HG03064 (cell line): ENCODE data around the gene C4orf36.
"Not testable (repeated sequence)": the region's sequence is repeated elsewhere in the genome, so short reads cannot be mapped to it uniquely, and the experiment has no call there.

Experiments used
- ATAC-seq: cut with Tn5 transposase; IDR thresholded peaks from one replicate; pipeline ENCODE4 v1.9.1; 2021; ENCODE audit warnings: low read depth; ENCODE audit not compliant: unreplicated experiment

C4orf36 gene

DNA sequence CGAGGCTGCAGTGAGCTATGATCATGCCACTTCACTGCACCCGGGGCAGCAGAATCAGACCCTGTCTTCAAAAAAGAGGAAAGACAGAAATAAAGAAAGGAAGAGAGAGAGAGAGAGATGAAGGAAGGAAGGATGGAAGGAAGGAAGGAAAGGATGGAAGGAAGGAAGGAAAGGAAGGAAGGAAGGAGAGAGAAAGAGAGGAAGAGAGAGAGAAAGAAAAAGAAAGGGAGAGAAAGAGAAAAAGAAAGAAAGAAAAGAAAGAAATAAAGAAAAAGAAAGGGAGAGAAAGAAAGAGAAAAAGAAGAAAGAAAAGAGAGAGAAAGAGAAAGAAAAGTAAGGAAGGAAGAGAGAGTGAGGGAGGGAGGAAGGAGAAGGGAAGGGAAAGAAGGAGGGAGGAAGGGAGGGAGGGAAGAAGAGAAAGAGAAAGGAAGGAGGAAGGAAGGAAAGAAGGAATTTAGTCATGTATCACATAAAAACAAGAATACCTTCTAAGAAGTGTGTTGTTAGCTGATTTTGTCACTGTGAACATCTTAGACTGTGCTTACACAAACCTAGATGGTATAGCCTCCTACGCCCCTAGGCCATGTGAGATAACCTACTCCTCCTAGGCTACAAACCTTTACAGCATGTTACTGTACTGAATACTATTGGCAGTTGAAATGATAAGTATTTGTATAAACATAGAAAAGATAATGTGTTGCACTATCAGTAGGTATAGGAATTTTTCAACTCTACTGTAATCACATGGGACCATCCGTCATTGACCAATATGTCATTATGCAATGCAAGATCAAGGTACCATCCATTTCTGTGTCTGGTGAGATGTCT, 25.2 kb upstream of the C4orf36 start:
- ATAC-seq, result no peak

DNA sequence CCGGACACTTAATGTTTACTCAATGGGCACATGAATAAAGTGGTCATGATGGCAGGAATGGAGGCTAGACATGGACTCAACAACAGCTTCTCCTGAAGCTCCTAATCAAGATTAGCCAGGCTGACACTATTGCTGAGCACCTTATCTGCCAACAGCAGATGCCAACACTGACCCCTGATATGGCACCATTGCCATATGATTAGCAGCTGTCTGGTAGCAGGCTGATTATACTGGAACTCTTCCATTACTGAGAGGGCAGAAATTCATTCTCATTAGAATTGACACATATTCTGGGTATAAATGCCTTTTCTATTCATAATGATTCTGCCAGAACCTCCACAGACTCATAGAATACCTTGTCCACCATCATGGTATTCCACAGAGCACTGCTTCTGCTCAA, 24.2 kb upstream of the C4orf36 start:
- no peak for ATAC-seq

DNA sequence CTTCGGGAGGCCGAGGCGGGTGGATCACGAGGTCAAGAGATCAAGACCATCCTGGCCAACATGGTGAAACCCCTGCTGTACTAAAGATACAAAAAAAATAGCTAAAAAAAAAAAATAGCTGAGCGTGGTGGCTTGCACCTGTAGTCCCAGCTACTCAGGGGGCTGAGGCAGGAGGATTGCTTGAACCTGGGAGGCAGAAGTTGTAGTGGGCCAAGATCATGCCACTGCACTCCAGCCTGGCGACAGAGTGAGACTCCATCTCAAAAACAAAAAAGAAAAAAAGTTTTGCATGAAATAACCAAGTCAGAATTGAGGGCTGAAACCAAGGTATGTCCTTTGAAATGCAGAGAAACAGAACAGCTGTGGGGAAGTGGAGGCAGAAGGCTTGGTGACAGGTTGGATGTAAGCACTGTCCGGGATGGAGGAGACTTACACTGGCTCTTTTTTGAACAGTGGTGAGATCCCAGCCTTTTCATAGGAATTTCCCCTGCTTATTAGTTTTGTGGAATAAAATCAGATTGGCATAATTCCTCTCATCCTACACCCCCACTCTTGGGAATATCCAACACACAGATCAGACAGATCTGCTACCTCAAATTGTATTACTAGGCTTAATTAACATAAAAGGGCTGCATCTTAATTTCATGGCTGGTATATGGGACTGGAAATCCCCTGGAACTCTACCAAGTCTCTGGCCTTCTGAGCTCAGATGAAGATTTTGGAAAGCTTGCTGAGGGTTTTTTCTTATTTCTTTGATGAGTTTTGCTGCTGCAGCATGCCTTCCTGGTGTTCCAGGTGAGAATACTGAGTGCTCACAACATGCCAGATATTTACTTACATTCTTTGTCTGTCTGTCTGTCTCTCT, 18.8 kb upstream of the C4orf36 start:
- ATAC-seq, result no peak

DNA sequence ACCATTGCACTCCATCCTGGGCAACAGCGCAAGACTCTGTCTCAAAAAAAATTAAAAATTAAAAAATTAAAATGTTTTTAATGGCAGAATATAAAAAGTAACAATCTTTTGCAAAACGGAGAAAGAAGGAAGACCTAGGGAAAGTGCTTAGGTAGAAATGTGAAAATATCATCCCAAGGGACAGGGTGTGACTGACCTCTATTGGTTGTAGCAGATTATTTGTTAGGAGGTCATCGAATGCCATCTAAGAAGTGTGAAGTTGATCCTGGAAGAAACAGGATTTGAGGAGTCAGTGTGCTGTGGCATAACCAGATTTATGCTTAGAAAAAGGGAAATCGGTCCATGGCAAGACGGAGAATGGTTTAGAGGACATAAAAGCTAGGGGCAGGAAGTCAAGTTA, 18.1 kb upstream of the C4orf36 start:
- ATAC-seq, result no peak

DNA sequence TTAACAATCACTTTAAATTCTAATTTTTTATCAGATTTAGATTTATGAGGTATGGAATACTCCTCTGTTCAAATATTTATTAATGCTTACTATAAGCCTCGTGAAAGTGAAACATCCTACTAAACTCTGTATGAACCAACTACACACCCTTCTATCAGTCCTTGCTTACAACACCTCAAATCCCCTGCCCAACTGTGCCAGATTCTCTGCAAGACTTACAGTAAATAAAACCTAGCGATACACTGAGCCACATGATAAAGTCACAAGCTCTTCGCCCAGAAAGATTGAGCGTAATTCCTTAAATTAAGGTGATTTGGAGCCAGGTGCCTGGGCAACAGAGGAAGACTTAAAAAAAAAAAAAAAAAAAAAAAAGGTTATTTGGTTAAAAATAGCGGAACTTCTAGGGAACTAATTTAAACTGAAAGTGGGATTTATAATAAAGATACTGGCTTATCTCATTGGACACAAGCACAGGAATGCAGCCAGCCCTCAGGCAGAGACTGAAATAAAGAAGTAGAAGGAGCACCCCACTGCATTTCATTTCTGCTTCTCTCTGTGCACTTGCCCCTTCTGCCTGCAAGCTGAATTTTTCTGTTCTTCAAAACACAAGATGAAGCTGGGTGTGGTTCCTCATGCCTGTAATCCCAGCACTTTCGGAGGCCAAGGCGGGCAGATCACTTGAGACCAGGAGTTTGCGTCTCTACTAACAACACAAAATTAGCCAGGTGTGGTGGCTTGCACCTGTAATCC, 17.5 kb upstream of the C4orf36 start:
- no peak for ATAC-seq

DNA sequence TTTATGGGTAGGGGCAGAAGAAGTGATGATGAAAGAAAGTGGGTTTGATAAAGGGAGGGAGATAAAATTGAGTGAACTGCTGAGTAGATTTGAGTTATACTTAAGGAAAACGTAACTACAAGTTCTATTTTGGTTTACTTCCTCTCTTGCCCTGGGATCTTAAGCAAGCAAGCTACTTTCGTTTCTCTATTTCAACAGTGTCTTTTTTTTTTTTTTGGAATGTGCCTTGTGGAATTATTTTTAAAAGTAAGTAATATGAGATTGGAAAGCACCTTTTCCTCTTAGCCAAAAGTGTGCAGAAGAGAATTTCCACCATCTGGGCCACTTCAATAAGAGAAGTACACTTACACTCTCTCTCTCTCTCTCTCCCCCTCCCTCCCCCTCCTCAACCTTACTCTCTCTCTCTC, 16.0 kb upstream of the C4orf36 start:
- ATAC-seq, result no peak

DNA sequence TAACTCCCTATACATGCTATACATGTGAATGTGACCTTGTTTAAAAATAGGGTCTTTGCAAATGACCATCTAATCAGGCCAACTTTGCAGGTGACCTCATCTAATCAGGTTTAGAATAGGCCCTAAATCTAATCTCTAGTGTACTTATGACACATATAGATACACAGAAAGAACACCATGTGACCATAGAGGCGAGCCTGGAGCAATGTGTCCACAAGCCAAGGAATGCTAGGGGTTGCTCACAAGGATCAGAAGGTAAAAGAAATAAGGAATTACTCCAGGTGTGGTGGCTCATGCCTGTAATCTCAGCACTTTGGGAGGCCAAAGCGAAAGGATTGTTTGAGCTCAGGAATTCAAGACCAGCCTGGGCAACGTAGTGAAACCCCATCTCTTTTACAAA, 9.6 kb upstream of the C4orf36 start:
- no peak for ATAC-seq

DNA sequence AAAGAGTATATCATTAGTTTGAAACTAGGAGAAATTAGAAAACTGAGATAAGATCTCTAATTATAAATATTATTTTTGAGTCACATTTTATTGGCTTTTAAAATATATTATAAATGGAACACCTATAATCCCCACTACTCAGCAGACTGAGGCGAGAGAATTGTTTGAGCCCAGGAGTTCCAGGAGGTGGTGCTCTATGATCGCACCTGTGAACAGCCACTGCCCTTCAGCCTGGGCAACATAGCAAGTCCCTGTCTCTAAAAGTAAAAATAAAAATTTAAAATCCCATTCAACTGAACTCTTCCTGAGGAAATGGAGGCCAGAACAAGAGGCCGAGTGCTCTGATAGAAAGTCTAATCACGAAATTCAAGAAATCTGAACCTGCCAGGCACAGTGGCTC, 6.3 kb upstream of the C4orf36 start:
- ATAC-seq, result no peak

DNA sequence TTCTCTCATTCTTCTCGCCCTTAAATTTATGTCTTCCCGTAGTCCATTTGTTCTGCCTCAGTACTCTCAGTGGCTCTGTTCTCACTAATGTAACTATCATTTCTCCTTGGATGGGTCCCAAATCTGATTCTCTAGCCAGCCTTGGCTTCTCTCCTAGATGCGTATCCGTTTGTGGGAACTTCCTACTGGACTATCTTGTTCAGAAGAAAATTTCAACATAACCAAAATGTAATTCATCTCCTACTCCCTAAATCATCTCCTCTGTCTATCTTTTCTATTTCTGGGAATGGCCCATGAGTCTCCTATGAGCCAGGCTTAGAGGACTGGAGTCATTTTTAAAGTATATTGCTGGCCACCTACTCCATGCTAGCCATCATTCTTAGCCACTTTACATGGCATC, 4.4 kb upstream of the C4orf36 start:
- ATAC-seq, result no peak

DNA sequence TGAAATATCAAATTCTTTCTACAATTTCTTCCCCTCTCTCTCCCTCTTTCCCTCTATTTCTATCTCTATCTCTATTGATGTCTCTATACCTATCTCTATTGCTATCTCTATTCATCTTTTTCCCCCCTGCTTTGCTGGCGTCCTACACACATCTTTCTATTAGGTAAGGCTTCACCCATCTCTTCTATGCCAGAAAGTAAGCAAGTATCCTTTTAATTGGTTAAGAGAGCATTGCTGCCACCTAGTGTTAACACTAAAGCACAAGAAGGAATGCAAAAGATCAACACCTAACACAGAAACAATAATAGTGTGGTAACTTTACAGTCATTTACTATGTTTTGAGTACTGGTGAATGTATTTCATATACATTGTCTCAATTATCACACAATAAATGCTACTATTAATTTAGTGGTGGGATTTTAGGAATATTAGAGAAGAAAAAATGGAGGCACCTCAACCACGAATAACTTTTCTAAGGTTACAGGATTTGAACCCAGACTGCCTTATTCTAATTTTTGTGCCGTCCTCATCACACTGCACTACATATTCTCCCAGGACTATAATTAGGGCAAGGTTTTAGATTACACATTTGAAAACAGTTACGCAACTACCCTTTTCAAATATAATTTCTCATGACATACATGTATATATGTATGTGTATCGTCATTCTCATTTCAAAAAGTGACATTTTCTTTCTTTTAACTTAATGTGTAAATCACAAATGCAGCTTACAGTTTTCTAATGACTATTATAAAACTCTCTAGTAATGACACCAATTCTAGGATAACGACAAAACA, 3.7 kb upstream of the C4orf36 start:
- no peak for ATAC-seq

DNA sequence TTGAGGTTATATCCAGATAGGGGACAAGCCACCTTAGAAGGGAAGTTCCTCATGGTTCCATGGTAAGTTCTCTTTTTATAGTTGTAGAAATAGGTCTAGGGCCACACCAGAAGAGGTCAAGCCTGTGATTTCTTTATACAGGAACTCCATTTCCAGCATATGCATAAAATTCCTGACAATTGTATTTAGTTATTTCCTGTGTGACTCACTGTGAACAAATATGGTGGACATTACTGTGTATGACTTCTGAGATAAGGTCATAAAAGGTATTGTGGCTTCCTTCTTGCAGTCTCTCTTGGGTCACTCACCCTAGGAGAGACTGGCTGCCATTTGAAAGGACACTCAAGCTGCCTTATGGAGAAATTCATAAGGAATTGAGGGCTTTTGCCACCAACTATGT, 2.2 kb upstream of the C4orf36 start:
- no peak for ATAC-seq

DNA sequence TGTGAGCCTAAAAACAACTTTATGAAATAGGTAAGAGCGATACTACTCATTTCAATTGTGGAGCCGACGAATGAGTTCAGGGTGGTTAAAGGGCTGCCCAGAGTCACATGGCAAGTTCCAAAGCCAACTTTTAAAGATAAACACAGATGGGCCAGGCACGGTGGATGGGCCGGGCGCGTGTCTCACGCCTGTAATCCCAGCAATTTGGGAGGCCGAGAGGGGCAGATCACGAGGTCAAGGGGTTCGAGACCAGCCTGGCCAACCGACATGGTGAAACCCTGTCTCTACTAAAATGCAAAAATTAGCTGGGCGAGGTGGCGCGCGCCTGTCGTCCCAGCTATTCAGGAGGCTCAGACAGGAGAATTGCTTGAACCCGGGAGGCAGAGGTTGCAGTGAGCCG, 914 bp upstream of the C4orf36 start:
- ATAC-seq, result no peak

DNA sequence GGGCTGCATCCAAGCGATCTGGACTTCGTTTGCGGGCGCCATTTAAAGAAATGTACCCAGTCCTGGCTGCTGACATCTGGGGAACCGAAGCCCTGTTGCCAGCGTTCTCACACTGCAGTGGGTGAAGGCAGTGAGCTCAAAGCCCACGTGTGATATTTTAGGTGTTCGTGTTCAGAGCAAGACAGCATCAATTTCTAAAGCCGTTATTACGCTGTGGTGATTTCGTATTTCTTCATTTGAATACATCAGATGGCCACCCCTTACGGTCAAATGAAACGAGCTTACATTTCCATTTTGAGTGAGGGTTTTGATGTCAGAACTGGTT, 376 bp upstream of the C4orf36 start:
- ATAC-seq, result no peak

DNA sequence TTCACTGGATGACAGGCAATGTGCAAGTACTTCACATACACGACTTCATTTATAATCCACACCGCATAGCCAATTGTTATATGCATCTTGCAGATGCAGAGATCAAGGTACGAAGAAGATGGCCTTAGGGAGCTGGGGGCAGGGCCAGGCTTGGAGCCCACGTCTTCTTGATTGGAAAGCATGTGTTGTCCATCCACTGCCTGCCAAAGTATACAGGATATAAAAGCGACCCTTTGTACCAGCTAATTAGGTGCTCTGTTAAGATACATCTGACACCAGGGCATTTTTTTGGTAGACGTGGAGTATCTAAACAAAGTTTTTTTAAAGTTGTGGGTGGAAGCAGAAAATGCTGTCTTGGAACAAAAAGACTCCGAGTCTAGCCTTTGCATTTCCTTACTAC, 1.4 kb downstream of the C4orf36 start:
- no peak for ATAC-seq

DNA sequence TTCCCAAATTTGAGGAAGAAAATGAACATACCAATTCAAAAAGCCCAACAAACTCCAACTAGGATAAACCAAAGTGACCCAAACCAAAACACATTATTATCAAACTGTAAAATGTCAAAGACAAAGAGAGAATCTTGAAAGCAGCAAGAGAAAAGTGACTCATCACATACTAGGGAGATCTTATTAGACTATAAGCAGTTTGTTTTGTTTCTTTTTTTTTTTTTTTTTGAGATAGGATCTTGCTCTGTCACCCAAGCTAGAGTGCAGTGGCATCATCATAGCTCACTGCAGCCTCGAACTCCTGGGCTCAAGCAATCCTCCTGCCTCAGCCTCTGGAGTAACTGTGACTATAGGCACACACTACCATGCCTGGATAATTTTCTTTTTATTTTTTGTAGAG, 12.6 kb downstream of the C4orf36 start:
- no peak for ATAC-seq

DNA sequence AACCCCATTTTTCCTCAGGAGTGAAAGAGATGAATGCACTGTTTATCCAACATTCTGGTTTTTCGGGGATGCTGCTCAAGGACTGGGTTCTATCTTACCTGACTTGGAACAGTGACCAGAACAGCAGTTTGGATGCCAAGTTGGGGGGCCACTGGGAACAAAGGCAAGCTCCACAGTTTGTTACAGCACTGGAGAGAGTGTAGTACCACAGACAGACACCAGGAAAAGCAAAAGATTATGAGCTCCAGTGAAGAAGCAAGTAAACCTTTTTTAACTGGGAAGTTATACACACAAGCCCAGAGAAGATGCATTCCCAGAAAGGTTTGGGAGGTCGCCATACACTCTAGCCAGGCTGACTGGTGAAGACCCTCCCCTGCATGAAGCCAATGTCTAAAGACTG, 13.6 kb downstream of the C4orf36 start:
- no peak for ATAC-seq

DNA sequence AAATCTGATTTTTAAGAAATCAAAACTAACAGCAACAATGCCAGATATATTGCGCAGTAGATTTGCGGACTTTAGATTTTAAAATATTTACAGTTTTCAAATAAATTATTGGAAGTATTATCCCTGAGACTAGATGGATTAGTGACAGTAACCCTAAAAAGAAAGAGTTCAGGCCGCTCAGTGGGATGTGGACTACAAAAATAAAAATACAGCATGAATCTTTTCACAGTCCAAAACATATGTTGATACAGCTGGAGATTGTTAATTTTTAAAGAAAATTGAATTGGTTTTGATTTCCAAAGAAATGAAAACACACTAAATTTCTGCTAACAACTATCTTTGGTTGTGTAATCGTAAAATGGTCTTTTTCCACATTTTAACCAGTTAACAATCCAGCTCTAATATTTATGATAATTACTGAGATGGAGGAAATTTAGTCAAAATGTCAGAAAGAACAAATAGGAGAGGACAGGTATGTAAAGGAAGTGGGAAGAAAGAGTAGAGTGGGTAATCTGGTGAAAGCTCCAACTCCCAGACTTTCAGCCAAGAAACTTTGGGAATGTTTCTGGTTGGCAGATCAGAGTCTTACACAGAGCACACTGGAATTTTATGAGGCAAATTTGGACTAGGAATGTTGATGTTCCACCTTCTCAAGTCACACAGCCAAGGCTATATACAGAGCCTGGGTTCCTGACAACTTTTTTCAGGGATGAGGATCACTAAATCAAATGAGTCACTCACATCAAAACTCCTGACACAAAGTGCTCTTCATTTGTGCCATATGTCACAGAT, 15.1 kb downstream of the C4orf36 start:
- ATAC-seq, result no peak

DNA sequence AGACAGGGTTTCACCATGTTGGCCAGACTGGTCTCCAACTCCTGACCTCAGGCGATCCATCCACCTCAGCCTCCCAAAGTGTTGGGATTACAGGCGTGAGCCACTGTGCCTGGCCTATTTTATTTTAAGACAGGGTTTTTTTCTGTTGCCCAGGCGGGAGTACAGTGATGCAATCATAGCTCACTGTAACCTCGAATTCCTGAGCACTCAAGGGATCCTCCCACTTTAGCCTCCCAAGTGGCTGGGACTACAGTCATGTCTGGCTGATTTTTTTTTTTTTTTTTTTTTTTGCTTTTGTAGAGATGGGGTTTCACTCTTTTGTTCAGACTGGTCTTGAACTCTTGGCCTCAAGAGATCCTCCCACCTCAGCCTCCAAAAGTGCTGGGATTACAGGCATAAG, 16.8 kb downstream of the C4orf36 start:
- ATAC-seq, result not testable (repeated sequence)

DNA sequence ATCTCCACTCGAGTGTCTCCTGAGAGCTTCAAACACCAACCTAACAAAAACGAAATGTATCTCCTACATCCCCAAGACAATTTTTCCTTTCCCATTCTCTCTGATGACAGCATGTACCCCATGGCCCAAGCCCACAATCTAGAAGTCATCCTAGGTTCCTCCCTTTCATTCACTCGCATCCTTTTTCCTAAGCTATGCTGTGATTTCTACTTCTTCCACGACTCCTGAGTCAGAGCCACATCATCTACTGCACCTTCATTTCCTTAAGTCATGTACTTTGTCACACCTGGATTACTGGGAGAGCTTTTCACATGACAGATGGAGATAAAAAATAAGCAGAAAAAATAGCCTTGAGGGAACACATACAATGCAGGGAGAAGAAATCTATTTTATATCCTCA, 20.1 kb downstream of the C4orf36 start:
- ATAC-seq, result no peak
